Stimulated activated memory B cell treated with anti-CD40 and anti-IgM and Interleukin-4, amounts not matched to agents 10 μg/mL and 1 μg/mL and 100 μg/mL, for 72 hours (primary cell): ENCODE results near the gene DPP6.

Experiments used
- ATAC-seq: fragments of 150-1000 bp; cut with Tn5 transposase; 2 replicates; pipeline ENCODE4 v1.10.0; 2021
- H3K27ac Mint-ChIP-seq: one replicate; pipeline ENCODE4 v1.8.0; 2022; ENCODE audit warnings: mild to moderate bottlenecking, mixed read lengths
- H3K27me3 Mint-ChIP-seq: one replicate; pipeline ENCODE4 v1.8.0; 2022; ENCODE audit warnings: mixed read lengths
- H3K36me3 Mint-ChIP-seq: one replicate; pipeline ENCODE4 v1.8.0; 2022; ENCODE audit warnings: mixed read lengths
- H3K4me1 Mint-ChIP-seq: one replicate; pipeline ENCODE4 v1.8.0; 2022; ENCODE audit warnings: mixed read lengths
- H3K4me3 Mint-ChIP-seq: one replicate; pipeline ENCODE4 v1.8.0; 2022; ENCODE audit warnings: mild to moderate bottlenecking, moderate library complexity, mixed read lengths
- H3K9me3 Mint-ChIP-seq: one replicate; pipeline ENCODE4 v1.8.0; 2022; ENCODE audit warnings: mixed read lengths

DPP6 gene

GRCh38 chr7:154364170-154364569 lies 312.0 kb downstream of the DPP6 start:
- H3K36me3 Mint-ChIP-seq = no peaks in the 10 kb centered on the region
- H3K9me3 Mint-ChIP-seq = no peaks in the 10 kb centered on the region
- ATAC-seq = no peak
- H3K4me1 Mint-ChIP-seq = no peaks in the 10 kb centered on the region
- no peaks in the 10 kb centered on the region for H3K27me3 Mint-ChIP-seq
- H3K27ac Mint-ChIP-seq = no peak overlapping the region
- H3K4me3 Mint-ChIP-seq = no peak overlapping the region

- Mint-ChIP-seq H3K27me3 (no peaks in the 10 kb centered on the region), H3K27ac (no peak overlapping the region), H3K4me3 (no peak overlapping the region), H3K36me3 (no peaks in the 10 kb centered on the region), H3K4me1 (no peaks in the 10 kb centered on the region), H3K9me3 (no peaks in the 10 kb centered on the region)
- ATAC-seq = no peak
These were observed 319.2 kb downstream of the DPP6 start for GRCh38 chr7:154371424-154371823.

- Mint-ChIP-seq H3K4me3 (no peak overlapping the region), H3K4me1 (no peaks in the 10 kb centered on the region), H3K36me3 (no peaks in the 10 kb centered on the region), H3K9me3 (no peaks in the 10 kb centered on the region), H3K27ac (no peak overlapping the region), H3K27me3 (no peaks in the 10 kb centered on the region)
- no peak for ATAC-seq
These were observed 319.9 kb downstream of the DPP6 start for GRCh38 chr7:154372011-154372601.

GRCh38 chr7:154373956-154374355 lies 321.8 kb downstream of the DPP6 start:
- H3K4me1 Mint-ChIP-seq = no peaks in the 10 kb centered on the region
- no peak for ATAC-seq
- no peaks in the 10 kb centered on the region for H3K36me3 Mint-ChIP-seq
- no peak overlapping the region for H3K27ac Mint-ChIP-seq
- H3K9me3 Mint-ChIP-seq = no peaks in the 10 kb centered on the region
- no peaks in the 10 kb centered on the region for H3K27me3 Mint-ChIP-seq
- no peak overlapping the region for H3K4me3 Mint-ChIP-seq

GRCh38 chr7:154375956-154376355 lies 323.8 kb downstream of the DPP6 start:
- Mint-ChIP-seq H3K9me3 (peaks cover 3% of the 10 kb centered on the region), H3K27ac (no peak overlapping the region), H3K4me1 (no peaks in the 10 kb centered on the region), H3K36me3 (no peaks in the 10 kb centered on the region), H3K27me3 (no peaks in the 10 kb centered on the region), H3K4me3 (no peak overlapping the region)
- no peak for ATAC-seq

- Mint-ChIP-seq H3K27me3 (no peaks in the 10 kb centered on the region), H3K4me3 (no peak overlapping the region), H3K4me1 (no peaks in the 10 kb centered on the region), H3K36me3 (no peaks in the 10 kb centered on the region), H3K9me3 (peaks cover 3% of the 10 kb centered on the region), H3K27ac (no peak overlapping the region)
- peak; percentile 25 for ATAC-seq
These were observed 328.6 kb downstream of the DPP6 start for GRCh38 chr7:154380771-154381170.

- Mint-ChIP-seq H3K9me3 (peaks cover 6% of the 10 kb centered on the region), H3K27ac (no peak overlapping the region), H3K36me3 (no peaks in the 10 kb centered on the region), H3K27me3 (no peaks in the 10 kb centered on the region), H3K4me3 (no peak overlapping the region), H3K4me1 (no peaks in the 10 kb centered on the region)
- ATAC-seq = no peak
These were observed 330.8 kb downstream of the DPP6 start for GRCh38 chr7:154383045-154383444.

- Mint-ChIP-seq H3K4me1 (no peaks in the 10 kb centered on the region), H3K36me3 (no peaks in the 10 kb centered on the region), H3K4me3 (no peak overlapping the region), H3K27ac (no peak overlapping the region), H3K27me3 (no peaks in the 10 kb centered on the region), H3K9me3 (peaks cover 6% of the 10 kb centered on the region)
- no peak for ATAC-seq
These were observed 333.0 kb downstream of the DPP6 start for GRCh38 chr7:154385214-154385613.

GRCh38 chr7:154387252-154387651 lies 335.1 kb downstream of the DPP6 start:
- ATAC-seq = no peak
- H3K9me3 Mint-ChIP-seq = peaks cover 11% of the 10 kb centered on the region
- H3K27ac Mint-ChIP-seq = no peak overlapping the region
- no peaks in the 10 kb centered on the region for H3K27me3 Mint-ChIP-seq
- H3K4me3 Mint-ChIP-seq = no peak overlapping the region
- no peaks in the 10 kb centered on the region for H3K4me1 Mint-ChIP-seq
- no peaks in the 10 kb centered on the region for H3K36me3 Mint-ChIP-seq

GRCh38 chr7:154388412-154388811 lies 336.2 kb downstream of the DPP6 start:
- Mint-ChIP-seq H3K9me3 (peaks cover 11% of the 10 kb centered on the region), H3K4me3 (no peak overlapping the region), H3K4me1 (no peaks in the 10 kb centered on the region), H3K36me3 (no peaks in the 10 kb centered on the region), H3K27ac (no peak overlapping the region), H3K27me3 (no peaks in the 10 kb centered on the region)
- ATAC-seq = no peak

- Mint-ChIP-seq H3K27me3 (no peaks in the 10 kb centered on the region), H3K27ac (no peak overlapping the region), H3K4me1 (no peaks in the 10 kb centered on the region), H3K4me3 (no peak overlapping the region), H3K9me3 (peaks cover 11% of the 10 kb centered on the region), H3K36me3 (no peaks in the 10 kb centered on the region)
- ATAC-seq = no peak
These were observed 336.8 kb downstream of the DPP6 start for GRCh38 chr7:154388999-154389398.

- H3K4me3 Mint-ChIP-seq = no peak overlapping the region
- no peaks in the 10 kb centered on the region for H3K4me1 Mint-ChIP-seq
- H3K27me3 Mint-ChIP-seq = no peaks in the 10 kb centered on the region
- no peak overlapping the region for H3K27ac Mint-ChIP-seq
- H3K9me3 Mint-ChIP-seq = peaks cover 11% of the 10 kb centered on the region
- ATAC-seq = no peak
- H3K36me3 Mint-ChIP-seq = no peaks in the 10 kb centered on the region
These were observed 338.8 kb downstream of the DPP6 start for GRCh38 chr7:154390961-154391360.

GRCh38 chr7:154394804-154395203 lies 342.6 kb downstream of the DPP6 start:
- H3K4me1 Mint-ChIP-seq = no peaks in the 10 kb centered on the region
- no peaks in the 10 kb centered on the region for H3K27me3 Mint-ChIP-seq
- no peak overlapping the region for H3K4me3 Mint-ChIP-seq
- H3K36me3 Mint-ChIP-seq = no peaks in the 10 kb centered on the region
- peaks cover 10% of the 10 kb centered on the region for H3K9me3 Mint-ChIP-seq
- no peak for ATAC-seq
- H3K27ac Mint-ChIP-seq = no peak overlapping the region

- peaks cover 4% of the 10 kb centered on the region for H3K9me3 Mint-ChIP-seq
- no peaks in the 10 kb centered on the region for H3K4me1 Mint-ChIP-seq
These were observed 354.1 kb downstream of the DPP6 start for GRCh38 chr7:154406312-154406711.

GRCh38 chr7:154409703-154410311 lies 357.6 kb downstream of the DPP6 start:
- no peaks in the 10 kb centered on the region for H3K27me3 Mint-ChIP-seq
- peaks cover 2% of the 10 kb centered on the region for H3K9me3 Mint-ChIP-seq
- no peak overlapping the region for H3K27ac Mint-ChIP-seq
- no peak overlapping the region for H3K4me3 Mint-ChIP-seq
- no peaks in the 10 kb centered on the region for H3K36me3 Mint-ChIP-seq
- no peak for ATAC-seq
- H3K4me1 Mint-ChIP-seq = no peaks in the 10 kb centered on the region

More at GRCh38 chr7:154406312-154406711, 354.1 kb downstream of the DPP6 start:
- no peak for ATAC-seq
- Mint-ChIP-seq H3K27me3 (no peaks in the 10 kb centered on the region), H3K36me3 (no peaks in the 10 kb centered on the region), H3K27ac (no peak overlapping the region), H3K4me3 (no peak overlapping the region)

GRCh38 chr7:154412105-154412504 lies 359.9 kb downstream of the DPP6 start:
- Mint-ChIP-seq H3K4me3 (no peak overlapping the region), H3K27ac (no peak overlapping the region), H3K4me1 (no peaks in the 10 kb centered on the region), H3K9me3 (peaks cover 5% of the 10 kb centered on the region), H3K36me3 (no peaks in the 10 kb centered on the region), H3K27me3 (no peaks in the 10 kb centered on the region)
- ATAC-seq = no peak
